Mesothelial cell of epicardium (in vitro differentiated cells): Measurements from ENCODE around the gene PNMA8C. TPM values are rescaled to one million over a fixed set of nuclear protein-coding genes. Genes with fewer than 3 reads are reported as not detected.
"Not testable (repeated sequence)": the region's sequence is repeated elsewhere in the genome, so short reads cannot be mapped to it uniquely, and the experiment has no call there.

Source experiments
- DNase-seq, 2 experiments: peaks; one replicate each; pipeline ENCODE4 v3.0.0; 2021; ENCODE audit warnings: low spot score in 2 of 2; ENCODE audit not compliant: unreplicated experiment in 2 of 2
- H3K27ac Mint-ChIP-seq: 2 replicates; pipeline ENCODE4 v1.8.0; 2021; ENCODE audit warnings: mixed read lengths
- H3K27me3 Mint-ChIP-seq: 2 replicates; pipeline ENCODE4 v1.8.0; 2021; ENCODE audit warnings: low read depth, mixed read lengths
- H3K36me3 Mint-ChIP-seq: 2 replicates; pipeline ENCODE4 v1.8.0; 2021; ENCODE audit warnings: mixed read lengths
- H3K4me1 Mint-ChIP-seq: 2 replicates; pipeline ENCODE4 v1.8.0; 2021; ENCODE audit warnings: mixed read lengths
- H3K4me3 Mint-ChIP-seq: 2 replicates; pipeline ENCODE4 v1.8.0; 2021; ENCODE audit warnings: mild to moderate bottlenecking, moderate library complexity, mixed read lengths
- H3K9me3 Mint-ChIP-seq: 2 replicates; pipeline ENCODE4 v1.8.0; 2021; ENCODE audit warnings: mixed read lengths
- total RNA-seq: library from RNA; stranded (reverse); gene quantifications from 3 replicates; pipeline ENCODE4 v1.2.1, GENCODE V29; 2021
- TF ChIP-seq, protein P1 (sequence below): fragments of 200-600 bp; sonication (generic); IDR thresholded peaks from one replicate; pipeline ENCODE4 v1.5.0; 2021; ENCODE audit warnings: antibody characterized with exemption; ENCODE audit not compliant: unreplicated experiment

PNMA8C gene
- total RNA-seq, 1 donor from 2014 or later = 0.49 TPM

DNA sequence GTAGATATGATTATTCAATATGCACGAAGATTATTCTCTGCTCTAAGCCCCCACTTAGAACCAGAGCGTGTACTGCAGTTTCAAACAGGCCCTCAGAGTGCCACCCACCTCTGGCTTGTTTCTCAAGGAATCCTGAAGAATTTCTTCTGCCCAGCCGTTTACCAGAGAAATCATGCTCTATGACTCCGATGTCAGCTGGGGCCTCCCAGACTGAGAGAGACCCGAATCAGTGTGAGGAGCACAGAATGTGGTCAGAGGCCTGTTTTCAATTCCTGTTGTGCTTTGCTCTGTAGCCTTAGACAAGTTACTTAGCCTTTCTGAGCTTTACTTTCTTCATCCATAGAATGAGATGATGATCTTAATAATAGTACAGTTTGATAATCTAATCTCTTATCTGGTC, 5.5 kb downstream of the PNMA8C start:
- Mint-ChIP-seq H3K27me3 (peaks cover 8% of the 10 kb centered on the region), H3K4me3 (no peak overlapping the region), H3K4me1 (peaks cover 27% of the 10 kb centered on the region), H3K36me3 (no peaks in the 10 kb centered on the region), H3K9me3 (no peaks in the 10 kb centered on the region), H3K27ac (no peak overlapping the region)
- TF ChIP-seq, protein P1, sequence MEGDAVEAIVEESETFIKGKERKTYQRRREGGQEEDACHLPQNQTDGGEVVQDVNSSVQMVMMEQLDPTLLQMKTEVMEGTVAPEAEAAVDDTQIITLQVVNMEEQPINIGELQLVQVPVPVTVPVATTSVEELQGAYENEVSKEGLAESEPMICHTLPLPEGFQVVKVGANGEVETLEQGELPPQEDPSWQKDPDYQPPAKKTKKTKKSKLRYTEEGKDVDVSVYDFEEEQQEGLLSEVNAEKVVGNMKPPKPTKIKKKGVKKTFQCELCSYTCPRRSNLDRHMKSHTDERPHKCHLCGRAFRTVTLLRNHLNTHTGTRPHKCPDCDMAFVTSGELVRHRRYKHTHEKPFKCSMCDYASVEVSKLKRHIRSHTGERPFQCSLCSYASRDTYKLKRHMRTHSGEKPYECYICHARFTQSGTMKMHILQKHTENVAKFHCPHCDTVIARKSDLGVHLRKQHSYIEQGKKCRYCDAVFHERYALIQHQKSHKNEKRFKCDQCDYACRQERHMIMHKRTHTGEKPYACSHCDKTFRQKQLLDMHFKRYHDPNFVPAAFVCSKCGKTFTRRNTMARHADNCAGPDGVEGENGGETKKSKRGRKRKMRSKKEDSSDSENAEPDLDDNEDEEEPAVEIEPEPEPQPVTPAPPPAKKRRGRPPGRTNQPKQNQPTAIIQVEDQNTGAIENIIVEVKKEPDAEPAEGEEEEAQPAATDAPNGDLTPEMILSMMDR = no peak
- DNase-seq = no peak

DNA sequence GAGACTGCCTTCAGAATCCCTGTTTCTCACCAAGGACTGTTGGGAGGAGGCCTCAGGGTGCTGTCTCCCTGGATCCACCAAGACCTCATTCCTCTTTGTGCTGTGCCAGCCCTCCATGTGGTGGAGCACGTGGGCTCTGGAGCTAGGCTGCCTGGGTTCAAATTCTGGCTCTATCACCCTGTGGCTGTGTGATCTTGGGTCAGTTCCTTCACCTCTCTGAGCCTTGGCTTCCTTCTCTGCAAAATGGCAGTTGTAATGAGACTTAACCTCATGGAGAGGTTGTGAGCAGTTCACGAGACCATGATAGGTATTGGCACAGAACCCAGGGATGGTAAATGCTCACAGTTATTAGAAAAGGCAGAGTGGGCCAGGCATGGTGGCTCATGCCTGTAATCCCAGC, 6.4 kb downstream of the PNMA8C start:
- Mint-ChIP-seq H3K27ac (no peak overlapping the region), H3K9me3 (no peaks in the 10 kb centered on the region), H3K4me1 (peaks cover 26% of the 10 kb centered on the region), H3K36me3 (no peaks in the 10 kb centered on the region), H3K4me3 (no peak overlapping the region), H3K27me3 (peaks cover 1% of the 10 kb centered on the region)
- TF ChIP-seq, protein P1 = no peak
- DNase-seq = no peak

DNA sequence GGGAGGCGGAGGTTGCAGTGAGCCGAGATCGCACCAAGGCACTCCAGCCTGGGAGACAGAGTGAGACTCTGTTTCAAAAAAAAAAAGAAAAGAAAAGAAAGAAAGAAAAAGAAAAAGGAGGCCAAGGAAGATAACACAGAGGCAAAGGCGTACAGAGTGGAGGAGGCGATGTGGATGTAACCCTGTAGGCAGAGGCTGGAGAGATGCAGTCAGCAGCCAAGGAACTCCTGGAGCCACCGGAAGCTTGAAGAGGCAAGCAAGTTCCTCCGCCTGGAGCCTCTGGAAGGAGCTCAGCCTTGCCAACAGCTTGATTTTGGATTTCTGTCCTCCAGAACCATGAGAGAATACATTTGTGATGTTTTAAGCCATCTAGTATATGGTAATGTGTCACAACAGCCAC, 8.7 kb downstream of the PNMA8C start:
- no peak for DNase-seq
- H3K36me3 Mint-ChIP-seq = no peaks in the 10 kb centered on the region
- H3K9me3 Mint-ChIP-seq = no peaks in the 10 kb centered on the region
- H3K4me3 Mint-ChIP-seq = no peak overlapping the region
- H3K4me1 Mint-ChIP-seq = peaks cover 23% of the 10 kb centered on the region
- no peaks in the 10 kb centered on the region for H3K27me3 Mint-ChIP-seq
- H3K27ac Mint-ChIP-seq = no peak overlapping the region
- TF ChIP-seq, protein P1 = no peak

DNA sequence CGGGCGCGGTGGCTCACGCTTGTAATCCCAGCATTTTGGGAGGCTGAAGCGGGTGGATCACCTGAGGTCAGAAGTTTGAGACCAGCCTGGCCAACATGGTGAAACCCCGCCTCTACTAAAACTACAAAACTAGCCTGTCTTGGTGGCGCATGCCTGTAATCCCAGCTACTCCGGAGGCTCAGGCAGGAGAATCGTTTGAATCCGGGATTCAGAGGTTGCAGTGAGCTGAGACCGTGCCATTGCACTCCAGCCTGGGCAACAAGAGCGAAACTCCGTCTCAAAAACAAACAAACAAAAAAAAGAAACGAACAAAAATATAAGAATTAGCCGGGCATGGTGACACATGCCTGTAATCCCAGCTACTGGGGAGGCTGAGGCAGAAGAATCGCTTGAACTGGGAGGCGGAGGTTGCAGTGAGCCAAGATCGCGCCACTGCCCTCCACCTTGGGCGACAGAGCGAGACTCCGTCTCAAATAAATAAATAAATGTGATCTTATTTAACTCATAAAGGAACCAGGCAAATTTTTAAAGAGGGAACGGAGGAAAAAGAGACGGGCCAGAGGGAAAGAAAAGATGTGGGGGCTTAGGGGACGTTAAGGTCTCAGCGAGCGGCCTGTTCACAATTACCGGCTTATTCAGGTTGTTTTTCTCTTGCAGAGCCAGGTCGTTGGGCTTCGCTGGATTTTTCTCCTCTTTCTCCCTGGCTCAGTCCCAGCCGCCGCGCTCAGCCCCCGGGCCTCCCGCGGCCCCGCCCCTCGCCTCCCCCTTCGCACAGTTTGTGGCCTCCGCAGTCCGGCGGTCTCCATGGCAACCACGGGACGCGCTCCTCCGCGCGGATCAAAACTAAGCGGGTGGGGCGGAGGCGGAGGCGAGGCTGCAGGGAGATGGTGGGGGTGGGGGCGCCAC, 12.7 kb downstream of the PNMA8C start:
- Mint-ChIP-seq H3K4me1 (peaks cover 42% of the 10 kb centered on the region), H3K4me3 (peak overlapping the region; percentile 41), H3K27ac (peak overlapping the region; percentile 86)
- not testable (repeated sequence) for H3K9me3 Mint-ChIP-seq, H3K36me3 Mint-ChIP-seq, H3K27me3 Mint-ChIP-seq
- peak; percentile 95 for DNase-seq

DNA sequence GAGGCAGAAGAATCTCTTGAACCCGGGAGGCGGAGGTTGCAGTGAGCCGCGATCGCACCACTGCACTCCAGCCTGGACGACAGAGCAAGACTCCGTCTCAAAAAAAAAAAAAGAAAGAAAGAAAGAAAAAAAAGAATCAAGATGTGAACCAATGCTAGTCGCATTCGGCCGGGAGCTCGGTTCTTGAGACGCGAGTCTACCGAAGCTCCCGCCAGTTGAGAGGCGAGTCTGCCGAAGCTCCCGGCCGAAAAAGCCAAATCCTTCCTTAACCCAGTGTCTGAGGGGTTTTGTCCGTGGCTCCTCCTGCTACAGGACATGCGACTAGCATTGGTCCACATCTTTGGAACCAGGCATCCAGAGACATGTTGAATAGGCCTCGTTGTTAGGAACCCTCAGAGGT, 13.8 kb downstream of the PNMA8C start:
- DNase-seq, H3K4me3 Mint-ChIP-seq, H3K36me3 Mint-ChIP-seq, H3K27me3 Mint-ChIP-seq, H3K9me3 Mint-ChIP-seq: not testable (repeated sequence)
- Mint-ChIP-seq H3K4me1 (peaks cover 52% of the 10 kb centered on the region), H3K27ac (peak overlapping the region; percentile 86)

- Mint-ChIP-seq H3K4me1 (peaks cover 60% of the 10 kb centered on the region), H3K27ac (peak within 1 kb of the TSS; percentile 97), H3K36me3 (peaks cover 8% of the 10 kb centered on the region), H3K27me3 (no peaks in the 10 kb centered on the region), H3K9me3 (no peaks in the 10 kb centered on the region), H3K4me3 (peak within 1 kb of the TSS; percentile 94)
- TF ChIP-seq, protein P1 = no peak
- DNase-seq = peak; percentile 86 to 88
Measured at GRCh38 chr19:46413262-46414031, 15.3 kb downstream of the PNMA8C start, which contains the start of gene CCDC8. CCDC8 (minus strand) TSS chr19:46413564; CDS start chr19:46412810, 754 bp downstream.
